Erythroblast (primary cell): ENCODE data around the gene TRPC6.

Experiments
- GATA1 ChIP-seq: IDR thresholded peaks from 2 replicates; pipeline ENCODE4 v1.6.1; 2011; ENCODE audit warnings: low read depth, mild to moderate bottlenecking, control low read depth, low read length, moderate library complexity
- POLR2A ChIP-seq: IDR thresholded peaks from 2 replicates; pipeline ENCODE4 v1.6.1; 2011; ENCODE audit warnings: mild to moderate bottlenecking, low read length

GRCh38 chr11:101466352-101466751 lies 117.5 kb downstream of the TRPC6 start:
- TF ChIP-seq POLR2A (no peak), GATA1 (no peak)
